GM23248 (cell line): ENCODE results near the gene TAC3.

ENCODE experiments used
- EZH2 ChIP-seq: fragments of 200-600 bp; sonication (generic); IDR thresholded peaks from 2 replicates; pipeline ENCODE4 v1.6.1; 2018; ENCODE audit warnings: antibody characterized with exemption, mild to moderate bottlenecking; ENCODE audit not compliant: insufficient read depth, poor library complexity, severe bottlenecking
- EZH2phosphoT487 ChIP-seq: fragments of 200-600 bp; sonication (generic); IDR thresholded peaks from 2 replicates; pipeline ENCODE4 v1.6.1; 2018; ENCODE audit warnings: antibody characterized with exemption, moderate library complexity, mild to moderate bottlenecking, low read depth; ENCODE audit not compliant: insufficient read depth

DNA sequence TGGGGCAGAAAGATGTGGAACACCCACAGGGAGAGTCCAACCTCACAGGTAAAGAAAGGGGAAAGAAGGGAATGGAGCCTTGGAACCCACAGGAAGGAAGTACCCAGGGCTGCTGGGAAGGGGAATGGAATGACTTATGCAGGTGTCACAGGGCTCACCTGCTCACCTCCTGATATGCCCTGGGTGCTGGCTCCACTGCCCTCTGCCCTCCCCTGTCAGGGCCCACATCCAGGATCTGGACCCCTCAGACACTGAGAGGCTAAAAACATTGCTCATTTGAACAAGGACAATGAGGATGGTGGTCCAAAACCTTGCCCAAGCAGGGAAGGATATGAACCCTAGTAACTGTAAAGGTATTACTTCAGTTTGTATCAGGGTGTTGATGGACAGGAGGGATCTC, 29.3 kb downstream of the TAC3 start:
- TF ChIP-seq EZH2phosphoT487: no peak
- no peak for TF ChIP-seq EZH2
